Rectal smooth muscle tissue (tissue), 1 donor: ENCODE measurements around the gene FIBCD1.

Experiments used
- H3K27ac ChIP-seq: one replicate; pipeline ENCODE4 v1.7.0; 2013; ENCODE audit warnings: low read depth, low read length, inconsistent platforms
- H3K27me3 ChIP-seq: one replicate; pipeline ENCODE4 v1.7.0; 2013; ENCODE audit warnings: low read length; ENCODE audit not compliant: control insufficient read depth, insufficient read depth
- H3K36me3 ChIP-seq: one replicate; pipeline ENCODE4 v1.7.0; 2013; ENCODE audit warnings: low read length; ENCODE audit not compliant: control insufficient read depth, insufficient read depth
- H3K4me1 ChIP-seq: one replicate; pipeline ENCODE4 v1.7.0; 2013; ENCODE audit warnings: low read length; ENCODE audit not compliant: control insufficient read depth, insufficient read depth
- H3K4me3 ChIP-seq: one replicate; pipeline ENCODE4 v1.7.0; 2013; ENCODE audit warnings: low read length
- H3K9ac ChIP-seq: one replicate; pipeline ENCODE4 v1.7.0; 2013; ENCODE audit warnings: low read length

FIBCD1 gene

DNA sequence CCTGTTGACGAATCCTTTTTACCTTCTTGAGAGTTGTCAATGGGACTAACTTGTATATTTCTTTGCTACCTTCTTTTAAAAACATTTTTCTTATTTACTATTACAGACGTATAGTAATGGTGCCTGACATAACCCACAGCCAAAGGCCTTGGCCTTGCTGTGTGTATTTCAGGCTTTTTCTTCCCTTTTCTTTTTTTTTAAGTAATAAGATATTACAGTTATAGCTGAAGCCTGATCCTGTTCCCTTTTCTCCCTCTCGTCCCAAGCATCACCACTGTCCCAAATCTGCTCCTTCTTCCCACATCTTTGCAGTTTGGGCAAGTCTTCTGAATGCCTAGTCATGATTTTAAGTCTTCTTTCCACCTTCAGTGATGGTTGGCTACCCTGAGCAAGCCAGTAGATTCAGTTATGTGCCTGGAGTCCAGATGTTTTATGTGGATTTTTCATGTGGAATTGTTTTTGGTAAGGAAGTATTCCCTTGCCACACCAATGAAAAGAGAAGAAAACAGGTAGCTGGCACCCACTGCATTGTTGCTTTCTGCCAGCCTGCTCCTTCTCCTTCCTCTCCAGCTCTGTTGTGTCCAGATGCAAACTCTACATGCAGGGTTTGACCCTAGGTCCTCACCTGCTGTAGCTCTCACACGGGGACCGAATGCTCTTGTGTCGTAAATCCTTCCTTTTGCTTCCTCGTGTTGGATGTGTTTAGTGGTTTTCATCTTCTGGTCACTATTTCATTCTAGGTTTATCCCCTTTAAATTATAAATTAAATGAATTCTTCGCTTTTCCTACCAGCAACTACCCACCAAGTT lies 77.5 kb downstream of the FIBCD1 start:
- Histone ChIP-seq H3K36me3 (peaks cover 11% of the 10 kb centered on the region), H3K9ac (no peak overlapping the region), H3K4me1 (peaks cover 62% of the 10 kb centered on the region), H3K27ac (peak overlapping the region; percentile 78), H3K27me3 (no peaks in the 10 kb centered on the region), H3K4me3 (no peak overlapping the region)

DNA sequence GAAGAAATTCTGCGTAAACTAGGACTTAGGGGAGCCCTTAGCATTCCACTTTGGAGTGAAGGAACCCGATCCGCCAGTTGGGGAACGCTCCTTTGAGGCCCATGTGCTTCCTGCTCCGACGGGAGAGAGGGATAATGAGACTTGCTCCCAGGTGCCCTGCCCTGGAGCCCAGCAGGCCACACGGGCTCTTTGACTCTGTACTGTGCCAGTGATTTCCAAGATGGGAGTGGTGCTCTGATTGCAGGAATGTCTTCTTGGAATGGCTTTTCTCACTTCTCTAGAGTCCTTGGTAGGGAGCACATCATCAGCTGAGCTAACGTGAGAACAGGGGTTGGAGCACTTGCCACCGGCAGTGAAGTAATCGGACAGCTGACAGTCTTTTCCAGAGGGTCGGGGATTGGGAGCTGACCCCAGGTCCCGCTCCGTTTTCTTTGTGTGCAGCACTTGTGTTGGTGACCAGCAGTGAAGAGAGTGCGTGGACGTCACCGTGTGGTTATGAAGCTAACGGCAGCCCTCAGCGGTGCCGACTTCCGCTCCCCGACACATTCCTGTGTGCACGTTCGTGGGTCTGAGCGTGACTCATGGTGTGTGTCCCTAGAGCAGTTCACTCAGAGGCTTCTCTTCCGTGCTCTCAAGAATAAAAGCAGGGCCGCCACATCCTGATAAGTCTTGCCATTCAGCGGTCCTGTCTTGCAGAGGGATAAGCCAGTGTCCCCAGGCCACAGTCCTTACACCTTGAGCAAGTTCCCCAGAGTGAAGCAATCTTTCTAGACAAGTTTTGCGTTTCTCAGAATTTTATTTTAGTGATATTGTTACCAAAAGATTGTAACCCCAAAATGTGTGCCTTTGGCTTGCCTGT lies 78.4 kb downstream of the FIBCD1 start:
- Histone ChIP-seq H3K4me1 (peaks cover 61% of the 10 kb centered on the region), H3K27me3 (no peaks in the 10 kb centered on the region), H3K27ac (peak overlapping the region; percentile 83), H3K36me3 (peaks cover 13% of the 10 kb centered on the region), H3K9ac (no peak overlapping the region), H3K4me3 (peak overlapping the region; percentile 42)

DNA sequence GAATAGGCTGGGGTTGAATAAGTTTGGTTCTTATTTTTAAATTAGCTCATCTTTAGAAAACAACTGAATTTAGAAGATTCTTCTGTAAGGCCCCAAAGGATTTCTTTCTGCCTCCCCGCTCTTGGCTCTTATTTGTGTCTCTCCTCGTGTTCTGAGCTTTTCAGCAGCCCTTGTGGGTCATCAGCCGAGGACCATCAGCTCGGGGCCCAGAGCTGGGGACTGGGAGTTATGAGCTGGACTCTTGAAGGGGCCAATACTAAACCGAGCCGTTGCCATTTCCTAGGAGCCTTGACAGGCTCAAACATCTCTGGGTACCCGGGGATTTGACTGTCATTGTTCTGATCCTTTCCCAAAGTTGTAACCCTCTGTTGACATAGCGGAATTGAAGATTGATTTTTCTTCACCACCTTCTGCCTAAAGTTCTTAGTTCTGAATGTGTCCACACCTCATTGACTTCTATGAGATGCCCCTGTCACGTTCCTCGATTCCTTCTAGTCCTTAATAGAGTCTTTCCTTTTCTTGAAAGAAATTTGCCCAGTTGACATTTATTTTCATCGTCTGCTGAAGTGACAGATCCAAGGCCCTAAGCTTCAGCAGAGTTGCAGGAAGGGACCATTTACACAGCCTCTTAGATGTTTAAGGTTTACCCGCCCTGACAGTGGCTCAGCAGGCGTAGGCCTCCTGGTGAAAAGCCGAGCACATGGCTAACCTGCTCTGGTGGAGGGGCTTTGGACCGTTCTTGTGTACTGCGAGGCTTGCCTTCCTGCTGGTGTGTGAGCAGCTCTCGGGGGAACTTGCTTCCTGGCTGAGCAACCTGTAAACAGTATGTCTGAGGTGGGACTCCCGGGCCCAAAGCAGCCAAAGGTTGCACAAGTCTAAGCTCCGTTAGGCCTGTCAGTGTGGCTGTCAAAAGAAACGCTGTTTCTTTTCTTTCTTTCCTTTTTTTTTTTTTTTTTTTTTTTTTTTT lies 80.0 kb downstream of the FIBCD1 start:
- no peaks in the 10 kb centered on the region for H3K27me3 ChIP-seq
- peak overlapping the region; percentile 27 for H3K27ac ChIP-seq
- no peak overlapping the region for H3K9ac ChIP-seq
- H3K4me3 ChIP-seq, result no peak overlapping the region
- H3K36me3 ChIP-seq, result peaks cover 13% of the 10 kb centered on the region
- H3K4me1 ChIP-seq, result peaks cover 63% of the 10 kb centered on the region

- Histone ChIP-seq H3K36me3 (peaks cover 15% of the 10 kb centered on the region), H3K27ac (peak overlapping the region; percentile 27), H3K4me3 (no peak overlapping the region)
Observed at GRCh38 chr9:130857864-130858738, 80.9 kb downstream of the FIBCD1 start.

DNA sequence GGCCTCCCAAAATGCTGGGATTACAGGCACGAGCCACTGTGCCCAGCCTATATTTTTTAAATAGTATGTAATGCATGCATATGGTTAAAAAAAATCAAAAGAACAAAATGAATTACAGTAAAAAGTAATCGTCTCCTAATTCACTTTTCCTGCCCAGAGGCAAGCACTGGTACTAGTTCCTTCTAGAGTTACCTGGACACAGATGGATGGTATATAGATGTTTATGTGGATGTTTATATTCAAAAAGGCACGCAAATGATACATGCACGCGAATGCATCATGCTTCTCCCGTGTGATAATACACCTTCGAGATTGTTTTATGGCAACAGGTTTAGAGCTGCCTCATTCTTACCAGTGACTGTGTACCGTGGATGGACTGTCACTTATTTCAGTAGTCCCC lies 82.6 kb downstream of the FIBCD1 start:
- H3K36me3 ChIP-seq, result peaks cover 11% of the 10 kb centered on the region
- H3K4me1 ChIP-seq, result peaks cover 42% of the 10 kb centered on the region
- no peak overlapping the region for H3K4me3 ChIP-seq
- H3K27me3 ChIP-seq, result no peaks in the 10 kb centered on the region
- H3K27ac ChIP-seq, result no peak overlapping the region
- H3K9ac ChIP-seq, result no peak overlapping the region

More at GRCh38 chr9:130857864-130858738, 80.9 kb downstream of the FIBCD1 start:
- Histone ChIP-seq H3K27me3 (no peaks in the 10 kb centered on the region), H3K4me1 (peaks cover 56% of the 10 kb centered on the region), H3K9ac (no peak overlapping the region)

DNA sequence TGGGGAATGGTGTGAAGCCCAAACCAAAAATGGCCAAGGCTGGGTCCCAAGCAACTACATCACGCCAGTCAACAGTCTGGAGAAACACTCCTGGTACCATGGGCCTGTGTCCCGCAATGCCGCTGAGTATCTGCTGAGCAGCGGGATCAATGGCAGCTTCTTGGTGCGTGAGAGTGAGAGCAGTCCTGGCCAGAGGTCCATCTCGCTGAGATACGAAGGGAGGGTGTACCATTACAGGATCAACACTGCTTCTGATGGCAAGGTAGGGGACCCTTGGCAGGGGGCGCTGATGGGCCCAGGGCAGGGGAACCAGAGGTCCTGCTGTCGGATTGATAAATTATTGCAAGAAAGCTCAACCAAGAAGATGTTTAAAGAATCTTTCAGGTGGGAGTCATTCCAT lies 84.2 kb downstream of the FIBCD1 start:
- peaks cover 29% of the 10 kb centered on the region for H3K4me1 ChIP-seq
- no peak overlapping the region for H3K9ac ChIP-seq
- no peak overlapping the region for H3K4me3 ChIP-seq
- H3K27me3 ChIP-seq, result no peaks in the 10 kb centered on the region
- peaks cover 11% of the 10 kb centered on the region for H3K36me3 ChIP-seq
- H3K27ac ChIP-seq, result peak overlapping the region; percentile 21

GRCh38 chr9:130854092-130854491 lies 85.0 kb downstream of the FIBCD1 start:
- Histone ChIP-seq H3K27ac (no peak overlapping the region), H3K4me1 (peaks cover 28% of the 10 kb centered on the region), H3K27me3 (no peaks in the 10 kb centered on the region), H3K9ac (no peak overlapping the region), H3K4me3 (no peak overlapping the region), H3K36me3 (peaks cover 11% of the 10 kb centered on the region)

GRCh38 chr9:130852801-130853200 lies 86.2 kb downstream of the FIBCD1 start:
- Histone ChIP-seq H3K4me1 (peaks cover 26% of the 10 kb centered on the region), H3K9ac (no peak overlapping the region), H3K27me3 (no peaks in the 10 kb centered on the region), H3K4me3 (no peak overlapping the region), H3K36me3 (peaks cover 11% of the 10 kb centered on the region), H3K27ac (peak overlapping the region; percentile 61)
